GM19035 (cell line): Measurements from ENCODE around the gene IRF3.

ENCODE experiments used
- ATAC-seq: cut with Tn5 transposase; IDR thresholded peaks from one replicate; pipeline ENCODE4 v1.9.1; 2021; ENCODE audit not compliant: unreplicated experiment

The IRF3 gene

GRCh38 chr19:49665351-49666119 lies at the start of gene IRF3, which contains the start of gene BCL2L12:
Gene IRF3, minus strand, starts transcription at chr19:49665857. Its CDS starts 1,019 bp downstream, at chr19:49664838.
Gene BCL2L12, plus strand, starts transcription at chr19:49665933. Its CDS starts 760 bp downstream, at chr19:49666693.
- peak; percentile 81 for ATAC-seq

GRCh38 chr19:49713236-49713845 lies 47.7 kb upstream of the IRF3 start:
- no peak for ATAC-seq

DNA sequence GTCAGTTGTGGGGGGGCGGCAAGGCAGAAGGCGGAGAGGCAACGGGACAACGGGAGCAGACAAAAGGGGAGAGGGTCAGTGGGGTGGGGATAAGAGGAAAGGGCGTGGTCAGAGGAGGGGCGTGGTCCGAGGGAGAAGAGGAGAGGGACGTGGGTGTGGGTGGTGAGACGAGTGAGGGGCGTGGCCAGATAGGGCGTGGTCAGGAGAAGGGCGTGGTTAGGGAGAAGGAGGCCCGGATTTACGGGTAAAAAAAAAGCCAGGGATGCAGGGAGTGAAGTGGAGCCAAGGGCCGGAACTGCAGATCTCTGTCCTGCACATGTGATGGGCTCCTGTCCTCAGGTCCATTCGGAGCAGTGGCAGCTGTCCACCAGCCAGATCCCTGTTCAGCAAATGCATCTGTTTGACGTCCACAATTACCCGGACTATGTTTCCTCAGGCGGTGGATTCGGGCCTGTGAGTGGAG lies 46.8 kb upstream of the IRF3 start:
- ATAC-seq = no peak

- ATAC-seq = no peak
These were observed 44.8 kb upstream of the IRF3 start for GRCh38 chr19:49710372-49710951.

DNA sequence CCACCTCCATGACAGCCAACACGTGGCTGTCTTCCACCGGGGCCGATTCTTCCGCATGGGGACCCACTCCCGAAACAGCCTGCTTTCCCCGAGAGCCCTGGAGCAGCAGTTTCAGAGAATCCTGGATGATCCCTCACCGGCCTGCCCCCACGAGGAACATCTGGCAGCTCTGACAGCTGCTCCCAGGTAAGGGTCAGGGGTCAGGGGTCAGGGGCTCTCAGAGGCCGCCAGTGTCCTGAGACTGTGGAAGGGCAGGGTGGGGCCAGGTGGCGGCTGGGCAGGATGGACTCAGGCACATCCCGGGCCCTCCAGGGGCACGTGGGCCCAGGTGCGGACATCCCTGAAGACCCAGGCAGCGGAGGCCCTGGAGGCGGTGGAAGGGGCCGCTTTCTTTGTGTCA lies 40.3 kb upstream of the IRF3 start:
- no peak for ATAC-seq

DNA sequence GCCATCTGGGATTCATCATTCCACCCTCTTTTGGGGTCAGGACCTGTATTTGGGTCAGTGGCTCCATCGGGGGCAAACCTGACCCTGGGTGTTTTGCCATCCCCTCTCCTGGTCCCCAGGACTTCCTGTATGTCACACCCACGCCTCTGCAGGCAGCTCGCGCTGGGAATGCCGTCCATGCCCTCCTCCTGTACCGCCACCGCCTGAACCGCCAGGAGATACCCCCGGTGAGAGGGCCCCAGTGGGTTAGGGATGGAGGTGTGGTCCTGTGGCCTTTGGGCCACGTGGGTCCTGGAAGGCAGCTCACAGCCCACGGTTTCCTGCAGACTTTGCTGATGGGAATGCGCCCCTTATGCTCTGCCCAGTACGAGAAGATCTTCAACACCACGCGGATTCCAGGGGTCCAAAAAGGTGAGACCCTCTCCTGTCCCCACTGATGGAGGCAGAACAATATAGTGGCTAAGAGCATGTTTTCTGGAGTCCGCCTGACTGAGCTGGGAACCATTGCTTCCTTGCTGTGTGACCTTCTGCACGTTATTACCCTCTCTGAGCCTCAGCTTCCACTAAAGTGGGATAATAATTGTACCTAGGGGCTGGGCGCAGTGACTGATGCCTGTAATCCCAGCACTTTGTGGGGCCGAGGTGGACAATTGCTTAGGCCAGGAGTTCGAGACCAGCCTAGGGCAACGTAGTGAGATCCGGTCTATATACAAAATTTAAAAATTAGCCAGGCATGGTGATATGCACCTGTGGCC lies 39.4 kb upstream of the IRF3 start:
- ATAC-seq = no peak

- ATAC-seq = no peak
These were observed 35.7 kb upstream of the IRF3 start for GRCh38 chr19:49701271-49701786.

GRCh38 chr19:49700563-49700962 lies 34.9 kb upstream of the IRF3 start:
- no peak for ATAC-seq

DNA sequence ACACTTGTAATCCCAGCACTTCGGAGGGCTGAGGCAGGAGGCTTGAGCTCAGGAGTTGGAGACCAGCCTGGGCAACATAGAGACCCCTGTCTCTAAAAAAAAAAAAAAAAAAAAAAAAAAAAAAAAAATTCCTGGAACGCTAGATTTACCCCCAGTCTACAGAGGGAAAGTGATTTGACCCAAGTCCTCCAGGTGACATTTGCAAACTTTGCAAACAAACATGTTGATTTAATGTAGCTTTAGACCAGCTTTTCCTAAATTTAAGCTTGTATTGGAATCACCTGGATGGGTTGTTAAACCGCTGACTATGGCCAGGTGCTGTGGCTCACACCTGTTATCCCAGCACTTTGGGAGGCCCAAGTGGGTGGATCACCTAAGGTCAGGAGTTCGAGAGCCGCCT lies 33.7 kb upstream of the IRF3 start:
- no peak for ATAC-seq

GRCh38 chr19:49696865-49697264 lies 31.2 kb upstream of the IRF3 start:
- ATAC-seq = no peak

DNA sequence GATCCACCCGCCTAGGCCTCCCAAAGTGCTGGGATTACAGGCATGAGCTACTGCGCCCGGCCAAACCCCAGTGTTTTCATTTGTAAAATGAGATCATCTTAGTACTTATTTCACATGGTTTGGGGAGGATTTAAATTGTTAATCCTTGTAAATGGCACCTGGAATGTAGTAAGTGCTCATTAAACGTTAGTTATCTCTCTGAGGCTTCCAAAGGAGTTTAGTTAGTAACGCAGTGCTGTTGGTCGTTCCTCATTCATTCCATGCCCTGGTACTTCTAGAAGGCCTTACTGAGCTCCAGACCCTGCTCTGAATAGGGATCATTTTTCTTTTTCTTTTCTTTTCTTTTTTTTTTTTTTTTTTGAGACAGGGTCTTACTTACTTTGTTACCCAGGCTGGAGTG lies 30.5 kb upstream of the IRF3 start:
- ATAC-seq = no peak

DNA sequence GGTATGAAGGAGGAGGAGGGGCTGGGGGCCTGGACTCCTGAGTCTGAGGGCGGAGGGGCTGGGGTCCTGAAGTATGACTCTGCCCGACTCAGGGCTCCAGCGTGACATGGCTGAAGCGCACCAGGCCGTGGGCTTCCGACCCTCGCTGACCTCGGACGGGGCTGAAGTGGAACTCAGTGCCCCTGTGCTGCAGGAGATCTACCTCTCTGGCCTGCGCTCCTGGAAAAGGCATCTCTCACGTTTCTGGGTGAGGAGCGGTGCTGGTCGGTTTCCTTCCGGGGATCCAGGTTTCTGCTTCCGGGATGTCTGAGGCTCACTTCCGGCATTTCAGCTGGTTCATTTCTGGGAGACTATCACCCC lies 26.5 kb upstream of the IRF3 start:
- ATAC-seq = no peak

DNA sequence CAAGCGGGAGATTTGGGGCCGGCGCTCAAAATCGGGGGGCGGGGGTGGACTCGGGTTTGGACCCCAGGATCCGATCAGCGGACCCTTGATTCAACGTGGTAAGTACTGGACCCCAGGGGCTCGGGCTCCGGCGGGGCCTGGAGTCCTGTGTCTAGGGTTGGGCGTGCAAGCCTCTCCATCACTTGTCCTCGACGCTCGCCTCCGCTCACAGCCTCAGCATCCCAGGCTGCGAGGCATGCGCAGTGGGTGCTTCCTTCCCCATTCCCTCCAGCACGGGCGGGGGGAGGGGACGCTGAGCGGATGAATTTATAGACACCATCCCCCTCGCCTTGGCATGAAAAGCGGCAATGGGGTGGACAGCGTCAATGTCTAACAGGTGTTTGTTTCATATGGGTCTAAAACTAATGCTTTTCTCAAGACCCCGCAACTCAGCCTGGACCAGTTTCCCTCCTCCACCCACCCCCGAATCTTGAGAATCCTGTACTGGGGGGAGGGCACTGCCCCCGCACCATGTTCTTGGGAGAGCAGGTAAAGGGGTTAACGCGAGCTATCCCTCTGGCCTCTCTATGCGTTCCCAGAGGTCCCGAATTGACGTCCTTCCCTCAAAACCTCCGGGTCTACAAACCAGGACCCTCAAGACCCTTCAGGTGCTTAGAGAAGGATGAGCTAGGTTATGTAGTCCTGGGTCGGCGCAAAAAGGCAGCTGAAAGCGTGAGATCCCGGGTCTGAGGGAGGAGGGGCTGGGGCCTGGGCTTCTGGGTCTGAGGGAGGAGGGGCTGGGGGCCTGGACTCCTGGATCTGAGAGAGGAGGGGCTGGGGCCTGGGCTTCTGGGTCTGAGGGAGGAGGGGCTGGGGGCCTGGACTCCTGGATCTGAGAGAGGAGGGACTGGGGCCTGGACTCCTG lies 25.8 kb upstream of the IRF3 start:
- no peak for ATAC-seq

GRCh38 chr19:49690656-49691242 lies 25.1 kb upstream of the IRF3 start, which contains the start of gene CPT1C:
Gene CPT1C, plus strand, starts transcription at chr19:49691116. Its CDS starts 1,137 bp downstream, at chr19:49692253.
- no peak for ATAC-seq

DNA sequence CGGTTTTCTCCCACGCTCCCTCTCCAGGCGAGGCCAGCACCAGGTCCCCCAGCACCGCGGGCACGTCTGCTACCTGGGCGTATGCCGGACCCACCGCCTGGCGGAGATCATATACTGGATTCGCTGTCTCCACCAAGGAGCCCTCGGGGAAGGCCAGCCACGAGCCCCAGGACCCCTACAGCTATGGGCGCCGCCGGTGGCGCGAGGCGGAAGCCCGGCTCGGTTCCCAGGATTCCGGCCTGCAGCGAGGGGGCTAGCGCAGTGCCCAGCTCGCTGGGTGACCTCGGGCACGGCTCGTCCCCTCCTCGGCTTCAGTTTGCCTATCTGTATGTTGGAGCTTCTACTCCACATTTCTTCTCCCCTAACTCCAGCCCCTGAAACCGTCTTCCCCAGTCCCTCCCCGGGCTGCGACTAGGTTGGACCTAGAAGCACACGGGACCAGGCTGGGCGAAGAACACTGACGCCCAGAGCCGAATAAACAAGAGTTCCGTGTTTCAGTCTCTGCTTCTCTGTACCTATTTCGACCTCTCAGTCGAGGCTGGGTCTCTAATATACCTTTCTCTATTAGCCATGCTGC lies 24.5 kb upstream of the IRF3 start:
- no peak for ATAC-seq

DNA sequence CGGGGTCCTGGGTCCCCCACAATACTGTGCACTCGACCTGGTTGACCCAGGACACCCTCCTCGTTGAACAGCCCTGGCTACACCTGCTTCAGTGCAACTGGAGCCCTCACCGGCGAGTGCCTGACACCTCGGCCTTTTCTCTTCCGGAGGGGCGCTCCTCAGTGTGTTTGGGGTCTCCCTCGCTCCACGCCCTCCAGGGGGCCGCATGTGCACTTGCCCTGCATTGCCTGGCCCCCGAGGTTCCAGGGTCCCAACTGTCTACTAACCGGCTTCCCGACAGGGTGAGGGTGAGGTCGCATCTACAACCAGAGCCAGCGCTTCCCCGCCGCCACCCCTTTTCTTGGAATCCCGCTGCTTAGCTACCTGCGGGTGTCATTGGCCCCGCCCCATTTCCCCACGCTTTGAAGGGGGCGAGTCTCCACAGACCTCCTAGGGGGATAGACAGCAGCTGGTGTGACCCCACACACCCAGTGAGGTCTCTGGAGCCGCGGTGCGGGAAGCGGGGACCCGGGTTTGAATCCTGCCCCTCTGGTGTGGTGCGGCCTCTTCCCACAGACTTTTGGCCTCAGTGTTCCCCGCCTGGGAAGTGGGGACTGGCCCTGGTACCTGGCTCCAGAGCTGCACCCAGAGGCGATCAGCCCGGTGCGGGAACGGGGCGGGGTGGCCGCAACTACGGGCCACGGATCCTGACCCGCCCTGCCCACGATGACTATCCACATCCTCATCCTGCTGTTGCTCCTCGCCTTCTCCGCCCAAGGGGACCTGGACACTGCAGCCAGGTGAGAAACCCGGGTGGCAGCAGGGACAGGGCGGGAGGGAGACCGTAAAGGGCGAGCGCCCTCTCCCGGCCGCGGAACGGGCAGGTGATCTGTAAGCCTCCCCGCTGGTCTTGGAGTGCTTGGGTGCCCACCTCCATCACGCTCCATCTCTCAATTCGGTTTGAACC lies 23.7 kb upstream of the IRF3 start, which contains the start of gene ADM5:
Gene ADM5 (plus strand): TSS at position 462 of the 946 bp plus-strand sequence. CDS start 244 bp downstream, at position 706.
- no peak for ATAC-seq

- no peak for ATAC-seq
These were observed 23.0 kb upstream of the IRF3 start for GRCh38 chr19:49688531-49689132.
